A549 (cell line): ENCODE data around the gene MMP24. TPM values are rescaled to one million over a fixed set of nuclear protein-coding genes. Genes with fewer than 3 reads are reported as not detected.

Experiments used
- ATAC-seq, 2 experiments: fragments of 200-7000 bp in 1 of 2; fragments of >200 bp in 1 of 2; cut with Nextera tagmentation in 1 of 2; cut with Tn5 transposase in 1 of 2; 3 replicates each; pipeline versions ENCODE4 v1.8.0 to v1.9.1; 2018 to 2020; ENCODE audit warnings: mild to moderate bottlenecking in 1 of 2, moderate library complexity in 1 of 2
- CTCF ChIA-PET: fragments of 300-600 bp; sonication (Branson Sonifier 250); formaldehyde crosslinking; extraction: SDS; loops from one replicate; lab custom pipeline; 2021; ENCODE audit warnings: antibody characterized with exemption, inconsistent platforms; lab: Yijun Ruan, JAX
- POLR2A ChIA-PET: fragments of 350-600 bp; formaldehyde crosslinking; extraction: SDS; loops from one replicate; lab custom pipeline; 2021; ENCODE audit warnings: antibody characterized with exemption, inconsistent platforms; lab: Yijun Ruan, JAX
- DNase-seq, 2 experiments: peaks; one replicate each; pipeline versions ENCODE4 v3.0.0 to v3.0.0-alpha.2; 2011 to 2016; ENCODE audit warnings: low read depth in 1 of 2, low spot score in 1 of 2
- FAIRE-seq: peaks from 2 replicates; lab custom pipeline; 2011; peaks lifted over from hg19 to GRCh38; lab: Jason Lieb, UNC
- H3K27ac ChIP-seq, 2 experiments: fragments of >200 bp; sonication (Bioruptor Twin); formaldehyde crosslinking; 3 replicates each; pipeline ENCODE4 v1.5.1; 2016 to 2017
- H3K4me1 ChIP-seq: fragments of >200 bp; sonication (Bioruptor Twin); formaldehyde crosslinking; 3 replicates; pipeline ENCODE4 v1.6.1; 2016
- H3K4me2 ChIP-seq: fragments of >200 bp; sonication (Bioruptor Twin); formaldehyde crosslinking; 3 replicates; pipeline ENCODE4 v1.6.1; 2016
- H3K4me3 ChIP-seq: fragments of >200 bp; sonication (Bioruptor Twin); formaldehyde crosslinking; 3 replicates; pipeline ENCODE4 v1.5.1; 2016
- H3K9me3 ChIP-seq: fragments of >200 bp; sonication (Bioruptor Twin); formaldehyde crosslinking; 3 replicates; pipeline ENCODE4 v1.6.1; 2016
- CHD2 ChIP-seq: fragments of 150-350 bp; IDR thresholded peaks from 2 replicates; pipeline ENCODE4 v1.6.1; 2014; ENCODE audit warnings: low read length; ENCODE audit not compliant: partially characterized antibody
- EHF ChIP-seq: fragments of 250-450 bp; sonication (Bioruptor Pico); IDR thresholded peaks from 2 replicates; pipeline ENCODE4 v1.5.0; 2020; ENCODE audit warnings: mild to moderate bottlenecking
- EP300 ChIP-seq, 2 experiments: fragments of >200 bp; sonication (Bioruptor Twin); formaldehyde crosslinking; IDR thresholded peaks; 2 replicates in 1 of 2; 3 replicates in 1 of 2; pipeline ENCODE4 v1.6.1; 2016 to 2017
- HOXA7 ChIP-seq: fragments of 250-450 bp; sonication (Bioruptor Pico); IDR thresholded peaks from 2 replicates; pipeline ENCODE4 v1.5.0; 2020; ENCODE audit warnings: mild to moderate bottlenecking, moderate library complexity
- HOXB13 ChIP-seq: fragments of 250-450 bp; sonication (Bioruptor Pico); IDR thresholded peaks from 2 replicates; pipeline ENCODE4 v1.5.0; 2020; ENCODE audit warnings: low read depth, mild to moderate bottlenecking, moderate library complexity
- HOXB5 ChIP-seq: fragments of 250-450 bp; sonication (Bioruptor Pico); IDR thresholded peaks from 2 replicates; pipeline ENCODE4 v1.5.0; 2020; ENCODE audit warnings: mild to moderate bottlenecking, moderate library complexity
- JUN ChIP-seq, 2 experiments: fragments of >200 bp; sonication (Bioruptor Twin); formaldehyde crosslinking; IDR thresholded peaks; 2 replicates in 1 of 2; 3 replicates in 1 of 2; pipeline ENCODE4 v1.6.1; 2016 to 2017
- KDM5A ChIP-seq: fragments of 200-600 bp; sonication (generic); IDR thresholded peaks from 2 replicates; pipeline ENCODE4 v1.6.1; 2016; ENCODE audit warnings: antibody characterized with exemption, mild to moderate bottlenecking
- MAZ ChIP-seq: fragments of 150-350 bp; IDR thresholded peaks from 2 replicates; pipeline ENCODE4 v1.6.1; 2014; ENCODE audit warnings: antibody characterized with exemption, low read depth, low read length, borderline replicate concordance
- SMC3 ChIP-seq: fragments of >200 bp; sonication (Bioruptor Twin); formaldehyde crosslinking; IDR thresholded peaks from 3 replicates; pipeline ENCODE4 v1.6.1; 2018; ENCODE audit warnings: inconsistent platforms
- TP53 ChIP-seq: fragments of 250-450 bp; sonication (Bioruptor Pico); IDR thresholded peaks from 2 replicates; pipeline ENCODE4 v1.5.0; 2021; ENCODE audit warnings: mild to moderate bottlenecking, moderate library complexity
- ZSCAN20 ChIP-seq: fragments of 250-450 bp; sonication (Bioruptor Pico); IDR thresholded peaks from 2 replicates; pipeline ENCODE4 v1.8.0; 2022; ENCODE audit warnings: mild to moderate bottlenecking, moderate library complexity
- polyA plus RNA-seq, 4 experiments: library from polyadenylated mRNA; depleted of rRNA in 3 of 4; stranded (reverse); fragments of >200 nt; fragmentation: RNase III in 1 of 4; extraction: RNeasy Plus Mini Kit Qiagen cat#74134 plus additional on column Dnase treatment in 1 of 4; gene quantifications; 2 replicates in 3 of 4; 3 replicates in 1 of 4; pipeline ENCODE4 v1.2.3, GENCODE V29; 2011 to 2017
- TF ChIP-seq, protein P1 (sequence below): fragments of 150-350 bp; IDR thresholded peaks from 2 replicates; pipeline ENCODE4 v1.6.1; 2014; ENCODE audit warnings: low read depth, mild to moderate bottlenecking, low read length
- TF ChIP-seq, protein P2 (sequence below): fragments of >200 bp; sonication (Bioruptor Twin); formaldehyde crosslinking; IDR thresholded peaks from 3 replicates; pipeline ENCODE4 v1.5.1; 2016
- TF ChIP-seq, protein P3 (sequence below): fragments of >200 bp; sonication (Bioruptor Twin); formaldehyde crosslinking; IDR thresholded peaks from 2 replicates; pipeline ENCODE4 v1.6.1; 2016
- TF ChIP-seq, protein P4 (sequence below): fragments of 450-650 bp; IDR thresholded peaks from 2 replicates; pipeline ENCODE4 v1.6.1; 2014; ENCODE audit warnings: antibody characterized with exemption
- TF ChIP-seq, protein P5 (sequence below): IDR thresholded peaks from 2 replicates; pipeline ENCODE4 v1.6.1; 2012; ENCODE audit warnings: low read depth, borderline replicate concordance
- TF ChIP-seq, protein P6 (sequence below): fragments of 250-450 bp; sonication (Bioruptor Pico); IDR thresholded peaks from 2 replicates; pipeline ENCODE4 v1.5.0; 2020; ENCODE audit warnings: low read depth, mild to moderate bottlenecking, moderate library complexity
- TF ChIP-seq, protein P7 (sequence below): IDR thresholded peaks from 2 replicates; pipeline ENCODE4 v1.6.1; 2012

MMP24 gene
- polyA plus RNA-seq, 2 of the 4 experiments (the other 2 are of a cell fraction), result 21.3 to 33.3 TPM

DNA sequence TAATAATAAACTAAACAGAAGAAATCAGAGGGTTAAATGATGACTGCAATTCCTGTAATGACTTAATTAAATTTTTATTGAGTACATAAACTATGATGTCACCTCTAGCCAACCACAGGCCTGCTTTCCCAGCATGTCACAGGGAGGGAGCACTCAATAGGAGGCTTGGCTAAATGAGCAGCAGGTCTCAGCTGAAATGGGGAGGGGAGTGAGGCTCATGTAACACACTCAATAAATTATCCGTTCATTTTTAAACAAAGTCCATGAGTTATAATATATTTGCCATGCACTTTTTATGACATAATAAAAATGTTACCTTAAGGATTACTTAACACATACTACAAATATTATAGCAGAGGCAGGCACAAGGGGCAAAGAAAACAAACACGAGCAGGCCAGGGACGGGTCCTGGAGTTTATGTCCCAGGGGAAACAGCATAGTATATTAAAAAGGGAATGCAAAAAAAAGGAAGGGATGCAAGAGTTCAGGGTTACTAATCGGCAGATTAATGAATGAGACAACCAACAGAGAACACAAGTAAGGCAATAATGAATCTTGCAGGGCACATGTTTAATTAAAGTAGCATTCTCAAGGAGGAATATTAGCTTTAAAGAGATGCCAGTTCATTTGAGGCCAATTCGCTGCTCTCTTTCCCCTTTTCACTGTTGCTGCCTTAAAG lies 92.8 kb downstream of the MMP24 start (continued):
- TF ChIP-seq, protein P1, sequence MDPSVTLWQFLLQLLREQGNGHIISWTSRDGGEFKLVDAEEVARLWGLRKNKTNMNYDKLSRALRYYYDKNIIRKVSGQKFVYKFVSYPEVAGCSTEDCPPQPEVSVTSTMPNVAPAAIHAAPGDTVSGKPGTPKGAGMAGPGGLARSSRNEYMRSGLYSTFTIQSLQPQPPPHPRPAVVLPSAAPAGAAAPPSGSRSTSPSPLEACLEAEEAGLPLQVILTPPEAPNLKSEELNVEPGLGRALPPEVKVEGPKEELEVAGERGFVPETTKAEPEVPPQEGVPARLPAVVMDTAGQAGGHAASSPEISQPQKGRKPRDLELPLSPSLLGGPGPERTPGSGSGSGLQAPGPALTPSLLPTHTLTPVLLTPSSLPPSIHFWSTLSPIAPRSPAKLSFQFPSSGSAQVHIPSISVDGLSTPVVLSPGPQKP, result no peak
- no peak for TF ChIP-seq CHD2
- TF ChIP-seq, protein P2, sequence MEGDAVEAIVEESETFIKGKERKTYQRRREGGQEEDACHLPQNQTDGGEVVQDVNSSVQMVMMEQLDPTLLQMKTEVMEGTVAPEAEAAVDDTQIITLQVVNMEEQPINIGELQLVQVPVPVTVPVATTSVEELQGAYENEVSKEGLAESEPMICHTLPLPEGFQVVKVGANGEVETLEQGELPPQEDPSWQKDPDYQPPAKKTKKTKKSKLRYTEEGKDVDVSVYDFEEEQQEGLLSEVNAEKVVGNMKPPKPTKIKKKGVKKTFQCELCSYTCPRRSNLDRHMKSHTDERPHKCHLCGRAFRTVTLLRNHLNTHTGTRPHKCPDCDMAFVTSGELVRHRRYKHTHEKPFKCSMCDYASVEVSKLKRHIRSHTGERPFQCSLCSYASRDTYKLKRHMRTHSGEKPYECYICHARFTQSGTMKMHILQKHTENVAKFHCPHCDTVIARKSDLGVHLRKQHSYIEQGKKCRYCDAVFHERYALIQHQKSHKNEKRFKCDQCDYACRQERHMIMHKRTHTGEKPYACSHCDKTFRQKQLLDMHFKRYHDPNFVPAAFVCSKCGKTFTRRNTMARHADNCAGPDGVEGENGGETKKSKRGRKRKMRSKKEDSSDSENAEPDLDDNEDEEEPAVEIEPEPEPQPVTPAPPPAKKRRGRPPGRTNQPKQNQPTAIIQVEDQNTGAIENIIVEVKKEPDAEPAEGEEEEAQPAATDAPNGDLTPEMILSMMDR, result no peak
- TF ChIP-seq MAZ, result no peak
- TF ChIP-seq, protein P3, sequence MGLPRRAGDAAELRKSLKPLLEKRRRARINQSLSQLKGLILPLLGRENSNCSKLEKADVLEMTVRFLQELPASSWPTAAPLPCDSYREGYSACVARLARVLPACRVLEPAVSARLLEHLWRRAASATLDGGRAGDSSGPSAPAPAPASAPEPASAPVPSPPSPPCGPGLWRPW, result no peak
- TF ChIP-seq, protein P4, sequence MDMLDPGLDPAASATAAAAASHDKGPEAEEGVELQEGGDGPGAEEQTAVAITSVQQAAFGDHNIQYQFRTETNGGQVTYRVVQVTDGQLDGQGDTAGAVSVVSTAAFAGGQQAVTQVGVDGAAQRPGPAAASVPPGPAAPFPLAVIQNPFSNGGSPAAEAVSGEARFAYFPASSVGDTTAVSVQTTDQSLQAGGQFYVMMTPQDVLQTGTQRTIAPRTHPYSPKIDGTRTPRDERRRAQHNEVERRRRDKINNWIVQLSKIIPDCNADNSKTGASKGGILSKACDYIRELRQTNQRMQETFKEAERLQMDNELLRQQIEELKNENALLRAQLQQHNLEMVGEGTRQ, result no peak
- TF ChIP-seq EHF (CRISPR knock-in tag), result no peak
- TF ChIP-seq, all 56 proteins: peak for 0

DNA sequence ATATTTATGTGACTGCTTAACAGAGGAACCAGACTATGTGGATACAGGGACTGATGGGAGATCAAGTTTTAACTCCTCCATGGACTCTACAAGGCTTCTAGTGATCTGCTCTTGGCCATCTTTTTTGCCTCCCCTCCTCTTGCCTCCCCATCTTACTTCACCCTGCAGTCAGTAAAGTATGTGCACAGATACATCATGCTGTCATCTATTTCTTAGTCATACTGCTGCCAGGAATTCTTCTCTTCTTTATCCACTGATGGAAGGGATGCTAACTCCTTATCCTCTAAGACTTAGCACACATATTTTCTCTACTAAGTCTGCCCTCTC lies 93.3 kb downstream of the MMP24 start:
- Histone ChIP-seq H3K4me1 (peaks cover 53% of the 10 kb centered on the region), H3K9me3 (no peaks in the 10 kb centered on the region), H3K4me3 (no peak overlapping the region), H3K27ac (peak overlapping the region; percentile 76 to 89), H3K4me2 (peak overlapping the region; percentile 54)
- CTCF ChIA-PET, result interaction anchor here (1.1 to 10.2 kb wide), 4 partner anchors 10 to 120 kb away, joined by 6 to 157 read pairs (median 14); no protein-coding TSS in a partner anchor
- peak; percentile 32 to 52 for DNase-seq
- POLR2A ChIA-PET, result interaction anchor here (1.0 to 1.6 kb wide), 2 partner anchors 14 to 135 kb away, joined by 3 to 4 read pairs; no protein-coding TSS in a partner anchor
- no peak for FAIRE-seq
- no peak for TF ChIP-seq EP300 (IDR thresholded peaks at IDR 0.05)
- no peak for TF ChIP-seq HOXA7 (CRISPR knock-in tag)
- TF ChIP-seq KDM5A, result no peak
- TF ChIP-seq, protein P5, sequence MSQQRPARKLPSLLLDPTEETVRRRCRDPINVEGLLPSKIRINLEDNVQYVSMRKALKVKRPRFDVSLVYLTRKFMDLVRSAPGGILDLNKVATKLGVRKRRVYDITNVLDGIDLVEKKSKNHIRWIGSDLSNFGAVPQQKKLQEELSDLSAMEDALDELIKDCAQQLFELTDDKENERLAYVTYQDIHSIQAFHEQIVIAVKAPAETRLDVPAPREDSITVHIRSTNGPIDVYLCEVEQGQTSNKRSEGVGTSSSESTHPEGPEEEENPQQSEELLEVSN, result no peak
- TF ChIP-seq TP53 (CRISPR knock-in tag), result no peak
- no peak for TF ChIP-seq MAZ
- TF ChIP-seq ZSCAN20 (CRISPR knock-in tag), result no peak
- TF ChIP-seq, protein P6, sequence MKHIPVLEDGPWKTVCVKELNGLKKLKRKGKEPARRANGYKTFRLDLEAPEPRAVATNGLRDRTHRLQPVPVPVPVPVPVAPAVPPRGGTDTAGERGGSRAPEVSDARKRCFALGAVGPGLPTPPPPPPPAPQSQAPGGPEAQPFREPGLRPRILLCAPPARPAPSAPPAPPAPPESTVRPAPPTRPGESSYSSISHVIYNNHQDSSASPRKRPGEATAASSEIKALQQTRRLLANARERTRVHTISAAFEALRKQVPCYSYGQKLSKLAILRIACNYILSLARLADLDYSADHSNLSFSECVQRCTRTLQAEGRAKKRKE, result no peak
- TF ChIP-seq SMC3, result no peak
- no peak for TF ChIP-seq JUN (IDR thresholded peaks at IDR 0.05)
- TF ChIP-seq, protein P4, result no peak
- TF ChIP-seq, protein P7, sequence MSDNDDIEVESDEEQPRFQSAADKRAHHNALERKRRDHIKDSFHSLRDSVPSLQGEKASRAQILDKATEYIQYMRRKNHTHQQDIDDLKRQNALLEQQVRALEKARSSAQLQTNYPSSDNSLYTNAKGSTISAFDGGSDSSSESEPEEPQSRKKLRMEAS, result peak; percentile 29; the same call in 1 of the 2 replicates
- no peak for TF ChIP-seq HOXB13 (CRISPR knock-in tag)
- peak; percentile 94; the same call in 1 of the 2 replicates for TF ChIP-seq HOXB5
- ATAC-seq, result peak; percentile 72 to 74
